Measurements from ENCODE around the gene RSBN1.

RSBN1 gene

DNA sequence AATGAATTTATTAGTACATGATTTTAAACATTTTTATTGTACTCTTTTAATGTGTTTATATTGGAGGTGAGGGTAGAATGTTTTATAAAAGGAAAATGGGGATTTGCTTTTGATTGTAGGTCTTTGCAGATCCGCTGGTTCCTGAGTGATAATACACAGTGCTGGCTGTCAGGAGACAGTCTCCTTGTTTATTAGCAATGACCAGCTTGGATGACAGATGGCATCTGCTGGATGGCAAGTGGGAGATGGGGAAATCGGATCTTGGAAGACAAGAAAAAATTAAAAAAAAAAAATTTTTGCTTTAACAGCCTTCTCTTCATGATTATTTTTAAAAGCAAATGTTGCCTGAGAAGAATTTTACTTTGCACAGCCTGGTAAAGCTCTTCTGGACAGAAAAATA, 48.6 kb downstream of the RSBN1 start:
- ChIA-PET POLR2A (interaction anchor here (2.2 kb wide), 1 partner anchor 48 kb away, joined by 8 read pairs; the partner anchor contains the start of gene RSBN1), CTCF (no interaction called here)
- DNase-seq (ENCODE audit: extremely low spot score), result no peak
- TF ChIP-seq BHLHE40 (IDR thresholded peaks at IDR 0.05; ENCODE audit: borderline replicate concordance) (no peak), ARNT (IDR thresholded peaks at IDR 0.05) (no peak), SUZ12 (IDR thresholded peaks at IDR 0.05) (no peak), TARDBP (IDR thresholded peaks at IDR 0.05) (no peak), FOXK2 (IDR thresholded peaks at IDR 0.05) (no peak), ELF4 (IDR thresholded peaks at IDR 0.05) (no peak), SP1 (IDR thresholded peaks at IDR 0.05) (no peak), FOXM1 (IDR thresholded peaks at IDR 0.05; ENCODE audit: borderline replicate concordance) (no peak), ZNF384 (IDR thresholded peaks at IDR 0.05) (no peak), CTBP1 (IDR thresholded peaks at IDR 0.05; ENCODE audit: borderline replicate concordance) (no peak), L3MBTL2 (conservative IDR thresholded peaks at IDR 0.05) (no peak), FOXA1 (IDR thresholded peaks at IDR 0.05) (no peak)
- TF ChIP-seq, protein P1, sequence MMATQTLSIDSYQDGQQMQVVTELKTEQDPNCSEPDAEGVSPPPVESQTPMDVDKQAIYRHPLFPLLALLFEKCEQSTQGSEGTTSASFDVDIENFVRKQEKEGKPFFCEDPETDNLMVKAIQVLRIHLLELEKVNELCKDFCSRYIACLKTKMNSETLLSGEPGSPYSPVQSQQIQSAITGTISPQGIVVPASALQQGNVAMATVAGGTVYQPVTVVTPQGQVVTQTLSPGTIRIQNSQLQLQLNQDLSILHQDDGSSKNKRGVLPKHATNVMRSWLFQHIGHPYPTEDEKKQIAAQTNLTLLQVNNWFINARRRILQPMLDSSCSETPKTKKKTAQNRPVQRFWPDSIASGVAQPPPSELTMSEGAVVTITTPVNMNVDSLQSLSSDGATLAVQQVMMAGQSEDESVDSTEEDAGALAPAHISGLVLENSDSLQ (IDR thresholded peaks at IDR 0.05), result no peak

DNA sequence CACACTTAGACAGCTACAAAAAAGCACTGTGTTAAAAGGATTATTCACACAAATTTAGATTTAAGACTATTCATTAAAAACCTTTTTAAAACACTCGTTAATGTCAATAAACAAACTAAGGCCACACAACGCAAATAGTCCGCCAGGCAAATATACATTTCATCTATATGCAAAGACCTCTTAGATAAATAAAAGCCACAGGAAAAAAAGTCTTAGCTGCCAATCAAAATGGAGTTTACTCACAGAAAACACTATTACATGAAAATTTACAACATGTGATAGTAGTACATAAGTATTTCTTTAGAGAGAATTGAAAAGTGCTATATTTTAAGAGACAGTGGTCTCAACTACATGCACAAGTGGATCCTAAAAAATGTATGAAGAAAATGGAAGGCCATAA, 50.3 kb downstream of the RSBN1 start:
- ChIA-PET POLR2A (interaction anchor here (2.2 kb wide), 1 partner anchor 50 kb away, joined by 8 read pairs; the partner anchor contains the start of gene RSBN1), CTCF (interaction anchor here (0.6 kb wide), 2 partner anchors 147 to 504 kb away, joined by 5 read pairs; no protein-coding TSS in a partner anchor)
- no peak for DNase-seq (ENCODE audit: extremely low spot score)
- TF ChIP-seq HDGF (IDR thresholded peaks at IDR 0.05; ENCODE audit: borderline replicate concordance) (no peak), CTBP1 (IDR thresholded peaks at IDR 0.05; ENCODE audit: borderline replicate concordance) (no peak), FOXM1 (IDR thresholded peaks at IDR 0.05; ENCODE audit: borderline replicate concordance) (no peak)
- TF ChIP-seq, protein P1 (IDR thresholded peaks at IDR 0.05), result peak; percentile 91

DNA sequence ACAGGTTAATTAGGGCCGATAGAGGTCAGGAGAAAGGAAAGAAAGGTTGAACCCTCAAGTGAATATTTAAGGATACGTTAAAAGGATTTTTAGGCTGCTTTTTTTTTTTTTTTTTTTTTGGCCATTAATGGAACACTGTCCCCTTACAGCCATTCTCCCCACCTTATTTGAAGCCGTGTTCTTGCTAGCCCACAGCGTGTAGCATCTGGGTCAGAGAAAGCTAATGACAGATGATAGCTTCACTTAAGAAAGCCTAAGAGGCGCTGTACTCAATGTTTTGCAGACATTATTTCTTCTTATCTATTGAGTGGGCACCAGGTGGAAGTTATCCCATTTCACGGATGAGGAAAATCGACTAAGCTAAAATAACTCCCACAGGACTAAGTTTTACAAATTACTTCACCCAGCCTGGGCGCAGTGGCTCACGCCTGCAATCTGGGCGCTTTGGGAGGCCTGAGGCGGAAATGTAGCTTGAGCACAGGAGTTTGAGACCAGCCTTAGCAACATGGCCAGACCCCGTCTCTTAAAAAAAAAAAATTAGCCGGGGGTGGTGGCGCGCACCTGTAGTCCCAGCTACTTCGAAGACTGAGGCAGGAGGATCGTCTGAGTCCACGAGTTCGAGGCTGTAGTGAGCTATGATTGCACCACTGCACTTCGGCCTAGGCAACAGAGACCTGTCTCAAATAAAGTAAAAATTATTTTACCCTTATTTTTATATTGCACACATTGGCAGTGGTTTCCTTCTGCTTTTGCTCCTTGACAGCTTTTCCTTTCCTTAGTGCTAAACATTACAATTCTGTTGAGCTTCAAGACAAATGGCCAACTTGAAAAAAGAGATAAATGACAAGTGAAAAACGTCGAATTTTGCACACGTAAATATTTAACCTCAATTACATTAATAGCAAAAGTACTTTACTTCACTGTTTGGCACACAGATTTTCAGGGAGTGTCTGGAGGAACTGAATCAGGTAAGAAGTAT, 51.9 kb downstream of the RSBN1 start:
- no peak for DNase-seq (ENCODE audit: extremely low spot score)
- TF ChIP-seq ZNF384 (IDR thresholded peaks at IDR 0.05) (peak; percentile 79), BHLHE40 (IDR thresholded peaks at IDR 0.05; ENCODE audit: borderline replicate concordance) (no peak)
- POLR2A ChIA-PET, result interaction anchor here (1.0 to 3.5 kb wide), 14 partner anchors 8 to 169 kb away, joined by 3 to 31 read pairs (median 4); partner anchors contain the start of genes AP4B1, DCLRE1B, HIPK1 and RSBN1
- CTCF ChIA-PET, result interaction anchor here (0.7 kb wide), 1 partner anchor 10 kb away, joined by 3 read pairs; no protein-coding TSS in a partner anchor

DNA sequence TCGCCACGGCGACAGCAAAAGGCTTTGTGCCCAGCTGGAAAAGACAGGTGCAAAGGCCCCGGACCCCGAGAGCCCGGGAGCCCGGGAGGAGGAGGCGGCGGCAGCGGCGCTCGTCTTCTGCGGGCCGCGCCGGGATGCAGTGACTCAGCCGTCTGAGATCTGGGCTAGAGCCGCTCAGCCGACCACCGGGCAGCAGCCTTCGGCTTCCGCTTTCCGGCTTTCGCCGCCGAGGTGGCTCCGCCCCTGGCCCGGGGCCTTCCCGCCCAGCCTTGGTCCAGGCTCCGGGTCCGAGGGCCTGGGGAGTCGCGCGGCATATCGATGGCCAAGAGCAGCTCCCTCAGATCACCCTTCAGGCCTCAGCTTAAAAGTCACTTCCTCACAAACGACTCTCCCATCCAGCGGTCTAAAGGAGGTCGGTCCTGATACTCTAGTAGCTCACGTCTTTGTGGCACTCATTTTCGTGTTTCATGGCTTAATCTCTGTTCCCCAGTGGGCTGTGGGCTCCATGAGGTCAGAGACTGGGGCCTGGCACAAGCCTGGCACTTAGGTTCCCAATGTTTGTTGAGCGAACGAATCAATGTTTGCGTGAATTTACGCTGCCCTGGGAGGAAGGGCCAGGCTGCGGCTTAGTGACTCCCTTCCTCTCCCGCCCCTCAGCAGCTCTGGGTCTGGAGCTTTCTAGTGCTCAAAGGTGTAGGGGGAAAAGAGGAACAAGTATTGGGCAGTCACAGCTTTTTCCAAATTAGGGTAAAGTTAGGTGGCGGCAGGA, 52.8 kb downstream of the RSBN1 start, which contains the start of gene PHTF1:
TSS of gene PHTF1 (minus strand) at position 154 of the 769 bp plus-strand sequence. CDS start 783 bp downstream, outside the sequence.
- DNase-seq (ENCODE audit: extremely low spot score), result peak; percentile 81
- POLR2A ChIA-PET, result interaction anchor here (0.7 to 3.5 kb wide), 16 partner anchors 9 to 170 kb away, joined by 3 to 31 read pairs (median 4); partner anchors contain the start of genes AP4B1, DCLRE1B, HIPK1 and RSBN1

DNA sequence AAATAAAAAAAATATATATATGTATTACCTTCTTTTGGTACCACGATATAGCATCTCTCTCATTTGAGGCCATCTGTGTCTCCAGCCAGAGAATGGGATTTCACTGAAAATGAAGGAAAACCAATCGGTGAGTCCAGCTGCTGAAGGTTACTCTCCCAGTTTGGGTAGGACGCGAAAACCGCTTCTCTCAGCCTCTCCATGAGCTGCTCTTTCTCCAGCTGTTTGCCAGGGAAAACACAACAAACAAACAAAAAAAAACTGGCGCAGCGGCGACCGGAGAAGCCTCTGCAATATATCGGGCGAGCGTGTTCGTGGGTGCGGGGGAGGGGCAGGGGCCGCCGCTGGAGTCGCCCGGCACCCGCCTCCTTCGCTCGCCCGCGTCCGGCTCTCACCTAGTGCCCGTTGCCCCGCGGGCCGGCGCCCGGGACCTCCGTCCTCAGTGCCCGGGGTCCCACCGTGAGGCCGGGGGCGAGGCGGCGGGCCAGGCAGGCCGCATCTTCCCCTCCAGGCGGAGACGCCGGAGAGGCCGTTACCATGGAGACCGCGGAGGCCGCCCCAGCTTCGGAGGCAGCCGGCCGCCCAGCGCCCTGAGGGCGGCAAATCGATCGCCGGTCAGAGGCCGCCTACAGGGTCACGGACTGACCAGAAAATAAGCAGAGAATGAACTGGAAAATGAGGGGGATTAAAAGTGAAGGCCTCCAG, 53.5 kb downstream of the RSBN1 start:
- POLR2A ChIA-PET, result interaction anchor here (0.7 to 3.5 kb wide), 11 partner anchors 9 to 170 kb away, joined by 3 to 31 read pairs (median 4); partner anchors contain the start of genes AP4B1, DCLRE1B, HIPK1 and RSBN1
- DNase-seq (ENCODE audit: extremely low spot score), result peak; percentile 71

More for the DNA sequence above, 52.8 kb downstream of the RSBN1 start, which contains the start of gene PHTF1:
- peak; percentile 51; the same call in 1 of the 2 replicates for TF ChIP-seq ELF4 (IDR thresholded peaks at IDR 0.05)
- no peak for TF ChIP-seq LEF1 (IDR thresholded peaks at IDR 0.05; ENCODE audit: borderline replicate concordance)
- TF ChIP-seq ARNT (IDR thresholded peaks at IDR 0.05), result no peak
- TF ChIP-seq FOXM1 (IDR thresholded peaks at IDR 0.05; ENCODE audit: borderline replicate concordance), result no peak
- TF ChIP-seq FOXK2 (IDR thresholded peaks at IDR 0.05), result no peak
- TF ChIP-seq NFRKB (IDR thresholded peaks at IDR 0.05), result no peak
- no peak for TF ChIP-seq FOXA1 (IDR thresholded peaks at IDR 0.05)
- no peak for TF ChIP-seq SP1 (IDR thresholded peaks at IDR 0.05)
- CTCF ChIA-PET, result interaction anchor here (0.7 kb wide), 2 partner anchors 11 to 700 kb away, joined by 3 read pairs; no protein-coding TSS in a partner anchor

More for the DNA sequence above, 53.5 kb downstream of the RSBN1 start:
- CTCF ChIA-PET, result interaction anchor here (0.7 kb wide), 1 partner anchor 699 kb away, joined by 3 read pairs; no protein-coding TSS in a partner anchor
- no peak for TF ChIP-seq SP1 (IDR thresholded peaks at IDR 0.05)
- TF ChIP-seq TARDBP (IDR thresholded peaks at IDR 0.05), result no peak
- no peak for TF ChIP-seq BHLHE40 (IDR thresholded peaks at IDR 0.05; ENCODE audit: borderline replicate concordance)
- no peak for TF ChIP-seq L3MBTL2 (conservative IDR thresholded peaks at IDR 0.05)
- TF ChIP-seq ZNF384 (IDR thresholded peaks at IDR 0.05), result no peak
- no peak for TF ChIP-seq LEF1 (IDR thresholded peaks at IDR 0.05; ENCODE audit: borderline replicate concordance)
- no peak for TF ChIP-seq NFRKB (IDR thresholded peaks at IDR 0.05)
- no peak for TF ChIP-seq HDGF (IDR thresholded peaks at IDR 0.05; ENCODE audit: borderline replicate concordance)
- no peak for TF ChIP-seq ELF4 (IDR thresholded peaks at IDR 0.05)
- no peak for TF ChIP-seq FOXA1 (IDR thresholded peaks at IDR 0.05)
